Muscle layer of colon (tissue), 2 donors: ENCODE measurements around the gene MED31.

Experiments used
- H3K27ac ChIP-seq: one replicate; pipeline ENCODE4 v1.7.0; 2013; ENCODE audit warnings: low read depth, mild to moderate bottlenecking, low read length, moderate library complexity
- H3K27me3 ChIP-seq, 2 donors: one replicate each; pipeline ENCODE4 v1.7.0; 2013; ENCODE audit warnings: low read length in 2 of 2, mild to moderate bottlenecking in 2 of 2; ENCODE audit not compliant: insufficient read depth in 2 of 2, control insufficient read depth in 1 of 2
- H3K36me3 ChIP-seq: one replicate; pipeline ENCODE4 v1.7.0; 2013; ENCODE audit warnings: mild to moderate bottlenecking, low read length; ENCODE audit not compliant: insufficient read depth
- H3K4me1 ChIP-seq: one replicate; pipeline ENCODE4 v1.7.0; 2013; ENCODE audit warnings: mild to moderate bottlenecking, low read length; ENCODE audit not compliant: insufficient read depth
- H3K4me3 ChIP-seq, 2 donors: one replicate each; pipeline ENCODE4 v1.7.0; 2013; ENCODE audit warnings: low read length in 2 of 2, low read depth in 1 of 2, mild to moderate bottlenecking in 1 of 2, moderate library complexity in 1 of 2
- H3K9ac ChIP-seq: one replicate; pipeline ENCODE4 v1.7.0; 2013; ENCODE audit warnings: low read length
- H3K9me3 ChIP-seq: one replicate; pipeline ENCODE4 v1.7.0; 2013; ENCODE audit warnings: mild to moderate bottlenecking, low read length
- donor health status: abdominal sarcoma.
- donor health status: Adenocarcinoma of cecum.

The MED31 gene

GRCh38 chr17:6686026-6686425, 34.6 kb upstream of the MED31 start:
- Histone ChIP-seq H3K27me3 (no peaks in the 10 kb centered on the region), H3K36me3 (no peaks in the 10 kb centered on the region), H3K27ac (no peak overlapping the region), H3K9ac (no peak overlapping the region), H3K9me3 (no peaks in the 10 kb centered on the region), H3K4me3 (no peak overlapping the region), H3K4me1 (no peaks in the 10 kb centered on the region)

- no peaks in the 10 kb centered on the region for H3K27me3 ChIP-seq
- no peak overlapping the region for H3K27ac ChIP-seq
- H3K36me3 ChIP-seq, result no peaks in the 10 kb centered on the region
- no peak overlapping the region for H3K4me3 ChIP-seq
- no peaks in the 10 kb centered on the region for H3K4me1 ChIP-seq
- no peak overlapping the region for H3K9ac ChIP-seq
- H3K9me3 ChIP-seq, result no peaks in the 10 kb centered on the region
Observed at GRCh38 chr17:6684881-6685767, 33.7 kb upstream of the MED31 start.

- H3K27ac ChIP-seq, result no peak overlapping the region
- H3K4me3 ChIP-seq, result no peak overlapping the region
- no peaks in the 10 kb centered on the region for H3K9me3 ChIP-seq
- no peaks in the 10 kb centered on the region for H3K36me3 ChIP-seq
- H3K27me3 ChIP-seq, result no peaks in the 10 kb centered on the region
- no peaks in the 10 kb centered on the region for H3K4me1 ChIP-seq
- no peak overlapping the region for H3K9ac ChIP-seq
Observed at GRCh38 chr17:6684460-6684783, 33.0 kb upstream of the MED31 start.

- Histone ChIP-seq H3K4me1 (no peaks in the 10 kb centered on the region), H3K36me3 (no peaks in the 10 kb centered on the region), H3K4me3 (no peak overlapping the region), H3K27me3 (no peaks in the 10 kb centered on the region), H3K9me3 (no peaks in the 10 kb centered on the region), H3K27ac (no peak overlapping the region), H3K9ac (no peak overlapping the region)
Observed at GRCh38 chr17:6683730-6684459, 32.5 kb upstream of the MED31 start.

GRCh38 chr17:6683081-6683684, 31.8 kb upstream of the MED31 start:
- H3K27me3 ChIP-seq, result no peaks in the 10 kb centered on the region
- no peaks in the 10 kb centered on the region for H3K36me3 ChIP-seq

GRCh38 chr17:6682339-6682738, 30.9 kb upstream of the MED31 start:
- H3K27me3 ChIP-seq, result peaks cover 0 to 8% of the 10 kb centered on the region in 2 donors
- no peaks in the 10 kb centered on the region for H3K4me1 ChIP-seq
- no peak overlapping the region for H3K4me3 ChIP-seq
- no peaks in the 10 kb centered on the region for H3K9me3 ChIP-seq
- H3K36me3 ChIP-seq, result no peaks in the 10 kb centered on the region
- H3K27ac ChIP-seq, result no peak overlapping the region
- no peak overlapping the region for H3K9ac ChIP-seq

More at GRCh38 chr17:6683081-6683684, 31.8 kb upstream of the MED31 start:
- Histone ChIP-seq H3K4me3 (no peak overlapping the region), H3K4me1 (no peaks in the 10 kb centered on the region), H3K9ac (no peak overlapping the region), H3K27ac (no peak overlapping the region), H3K9me3 (no peaks in the 10 kb centered on the region)

- no peaks in the 10 kb centered on the region for H3K9me3 ChIP-seq
- no peak overlapping the region for H3K27ac ChIP-seq
- H3K36me3 ChIP-seq, result no peaks in the 10 kb centered on the region
- H3K27me3 ChIP-seq, result peaks cover 0 to 14% of the 10 kb centered on the region in 2 donors
- no peaks in the 10 kb centered on the region for H3K4me1 ChIP-seq
- no peak overlapping the region for H3K9ac ChIP-seq
- H3K4me3 ChIP-seq, result no peak overlapping the region
Observed at GRCh38 chr17:6681671-6682070, 30.3 kb upstream of the MED31 start.

- Histone ChIP-seq H3K36me3 (no peaks in the 10 kb centered on the region), H3K9ac (no peak overlapping the region), H3K27me3 (peaks cover 0 to 18% of the 10 kb centered on the region in 2 donors), H3K4me3 (no peak overlapping the region), H3K27ac (no peak overlapping the region), H3K4me1 (no peaks in the 10 kb centered on the region), H3K9me3 (no peaks in the 10 kb centered on the region)
Observed at GRCh38 chr17:6681176-6681575, 29.8 kb upstream of the MED31 start.

- peaks cover 0 to 18% of the 10 kb centered on the region in 2 donors for H3K27me3 ChIP-seq
- H3K9me3 ChIP-seq, result no peaks in the 10 kb centered on the region
- H3K27ac ChIP-seq, result no peak overlapping the region
- H3K36me3 ChIP-seq, result no peaks in the 10 kb centered on the region
- no peak overlapping the region for H3K4me3 ChIP-seq
- H3K9ac ChIP-seq, result no peak overlapping the region
- no peaks in the 10 kb centered on the region for H3K4me1 ChIP-seq
Observed at GRCh38 chr17:6679241-6679640, 27.8 kb upstream of the MED31 start.

GRCh38 chr17:6677946-6678345, 26.5 kb upstream of the MED31 start:
- Histone ChIP-seq H3K9ac (no peak overlapping the region), H3K27ac (no peak overlapping the region), H3K36me3 (no peaks in the 10 kb centered on the region), H3K9me3 (no peaks in the 10 kb centered on the region), H3K4me3 (no peak overlapping the region), H3K4me1 (no peaks in the 10 kb centered on the region), H3K27me3 (peaks cover 0 to 18% of the 10 kb centered on the region in 2 donors)

GRCh38 chr17:6677158-6677831, 25.9 kb upstream of the MED31 start:
- H3K27ac ChIP-seq, result no peak overlapping the region
- no peaks in the 10 kb centered on the region for H3K9me3 ChIP-seq
- H3K36me3 ChIP-seq, result no peaks in the 10 kb centered on the region
- H3K4me1 ChIP-seq, result no peaks in the 10 kb centered on the region
- no peak overlapping the region for H3K9ac ChIP-seq
- H3K27me3 ChIP-seq, result peaks cover 0 to 18% of the 10 kb centered on the region in 2 donors
- no peak overlapping the region for H3K4me3 ChIP-seq
